ENCODE results near the gene LEUTX.

DNA sequence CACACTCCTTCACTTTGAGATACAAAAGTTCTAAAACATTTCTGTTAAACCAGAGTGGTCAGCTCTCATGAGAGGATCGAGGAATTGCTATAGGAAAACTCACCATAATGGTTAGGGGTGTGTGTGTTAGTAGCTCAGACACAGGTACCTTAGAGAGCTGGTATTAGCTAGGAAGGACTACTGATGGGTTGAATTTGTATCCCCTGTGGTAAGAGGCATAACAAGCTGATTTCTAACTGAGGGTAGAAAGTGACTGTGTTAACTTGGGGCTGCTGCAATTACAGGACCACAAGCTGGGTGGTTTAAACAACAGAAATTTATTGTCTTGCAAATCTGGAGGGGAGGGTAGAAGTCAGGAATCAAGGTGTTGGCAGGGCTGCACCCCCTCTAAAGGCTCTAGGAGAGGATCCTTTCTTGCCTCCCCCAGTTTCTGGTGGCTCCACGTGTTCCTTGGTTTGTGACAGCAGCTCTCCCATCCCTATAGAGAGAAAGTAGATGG is 17.4 kb downstream of the LEUTX start:
- TF ChIP-seq CTCF (IDR thresholded peaks at IDR 0.05) (no peak), POLR2A (IDR thresholded peaks at IDR 0.05) (no peak)

Measured in testis (tissue), 2 donors.